Esophagus squamous epithelium (tissue), 4 donors: Measurements from ENCODE around the gene MRM2.

ENCODE experiments used
- POLR2A ChIP-seq, 4 donors: fragments of 450-650 bp; IDR thresholded peaks; one replicate each; pipeline ENCODE4 v1.6.1; 2017; ENCODE audit warnings: antibody characterized with exemption in 4 of 4, mild to moderate bottlenecking in 4 of 4, moderate library complexity in 3 of 4
- TF ChIP-seq, protein P1 (sequence below), 6 experiments: fragments of 450-650 bp in 4 of 6; fragments of 200-600 bp in 2 of 6; sonication (generic) in 2 of 6; IDR thresholded peaks; one replicate each; pipeline ENCODE4 v1.5.1; 2016 to 2019; ENCODE audit warnings: antibody characterized with exemption in 6 of 6, mild to moderate bottlenecking in 4 of 6, moderate library complexity in 4 of 6

DNA sequence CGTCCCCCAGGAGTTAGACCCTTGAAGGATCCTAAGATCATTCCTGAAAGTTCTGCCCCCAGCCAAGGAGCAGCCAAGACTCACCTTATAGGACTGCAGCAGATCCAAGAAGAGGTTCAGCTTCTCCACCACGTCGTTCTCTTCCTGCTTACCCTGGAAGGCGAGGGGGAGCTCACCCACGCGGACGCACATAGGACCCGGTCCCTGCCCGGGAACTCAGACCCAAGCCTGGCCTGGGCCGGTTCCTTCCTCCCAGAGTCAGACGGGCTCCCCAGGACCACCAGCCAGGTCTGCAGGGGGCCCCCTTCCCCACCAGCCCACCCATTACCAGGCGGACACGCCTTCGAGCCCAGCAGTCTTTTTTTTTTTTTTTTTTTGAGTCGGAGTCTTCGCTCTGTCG is 15.6 kb upstream of the MRM2 start:
- TF ChIP-seq, protein P1, sequence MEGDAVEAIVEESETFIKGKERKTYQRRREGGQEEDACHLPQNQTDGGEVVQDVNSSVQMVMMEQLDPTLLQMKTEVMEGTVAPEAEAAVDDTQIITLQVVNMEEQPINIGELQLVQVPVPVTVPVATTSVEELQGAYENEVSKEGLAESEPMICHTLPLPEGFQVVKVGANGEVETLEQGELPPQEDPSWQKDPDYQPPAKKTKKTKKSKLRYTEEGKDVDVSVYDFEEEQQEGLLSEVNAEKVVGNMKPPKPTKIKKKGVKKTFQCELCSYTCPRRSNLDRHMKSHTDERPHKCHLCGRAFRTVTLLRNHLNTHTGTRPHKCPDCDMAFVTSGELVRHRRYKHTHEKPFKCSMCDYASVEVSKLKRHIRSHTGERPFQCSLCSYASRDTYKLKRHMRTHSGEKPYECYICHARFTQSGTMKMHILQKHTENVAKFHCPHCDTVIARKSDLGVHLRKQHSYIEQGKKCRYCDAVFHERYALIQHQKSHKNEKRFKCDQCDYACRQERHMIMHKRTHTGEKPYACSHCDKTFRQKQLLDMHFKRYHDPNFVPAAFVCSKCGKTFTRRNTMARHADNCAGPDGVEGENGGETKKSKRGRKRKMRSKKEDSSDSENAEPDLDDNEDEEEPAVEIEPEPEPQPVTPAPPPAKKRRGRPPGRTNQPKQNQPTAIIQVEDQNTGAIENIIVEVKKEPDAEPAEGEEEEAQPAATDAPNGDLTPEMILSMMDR (IDR thresholded peaks at IDR 0.05): no peak
- no peak for TF ChIP-seq POLR2A (IDR thresholded peaks at IDR 0.05)
